Neural cell (in vitro differentiated cells): Measurements from ENCODE around the gene GNPDA2.

Experiments used
- CTCF ChIP-seq: fragments of 450-650 bp; IDR thresholded peaks from 2 replicates; pipeline ENCODE4 v1.5.1; 2014; ENCODE audit warnings: antibody characterized with exemption, mild to moderate bottlenecking, moderate library complexity; ENCODE audit not compliant: poor library complexity, severe bottlenecking
- REST ChIP-seq: IDR thresholded peaks from 2 replicates; pipeline ENCODE4 v1.6.1; 2012; ENCODE audit warnings: borderline replicate concordance

- TF ChIP-seq CTCF (no peak), REST (no peak)
Observed at GRCh38 chr4:44771789-44772188, 45.4 kb upstream of the GNPDA2 start.
